H1 (cell line): ENCODE measurements around the gene KCNH5. TPM values are rescaled to one million over a fixed set of nuclear protein-coding genes. Genes with fewer than 3 reads are reported as not detected.

ENCODE experiments used
- CTCF ChIA-PET: fragments of 300-600 bp; sonication (Branson Sonifier 250); formaldehyde crosslinking; loops from one replicate; lab custom pipeline; 2021; ENCODE audit not compliant: partially characterized antibody; lab: Charles Lee
- POLR2A ChIA-PET: fragments of 300-600 bp; sonication (Branson Sonifier 250); formaldehyde crosslinking; loops from one replicate; lab custom pipeline; 2021; ENCODE audit warnings: inconsistent platforms; ENCODE audit not compliant: partially characterized antibody; lab: Charles Lee
- DNase-seq, 2 experiments: peaks; one replicate each; pipeline versions ENCODE4 v3.0.0 to v3.0.0-alpha.2; 2010 to 2022; ENCODE audit warnings: low spot score in 2 of 2, low read depth in 1 of 2, mixed read lengths in 1 of 2
- FAIRE-seq: peaks from 2 replicates; lab custom pipeline; 2011; peaks lifted over from hg19 to GRCh38; lab: Jason Lieb, UNC
- H2AFZ ChIP-seq: 2 replicates; pipeline ENCODE4 v1.8.1; 2012; ENCODE audit warnings: low read length, inconsistent platforms
- H2AK5ac ChIP-seq: 2 replicates; pipeline ENCODE4 v1.6.1; 2013; ENCODE audit warnings: low read depth, low read length
- H2BK120ac ChIP-seq: replicated peaks from 2 replicates; pipeline ENCODE3; 2013; ENCODE audit warnings: low read depth, low read length, inconsistent platforms
- H2BK12ac ChIP-seq: 2 replicates; pipeline ENCODE4 v1.6.1; 2013; ENCODE audit warnings: low read depth, low read length
- H2BK15ac ChIP-seq: 2 replicates; pipeline ENCODE4 v1.6.1; 2013; ENCODE audit warnings: low read length
- H2BK20ac ChIP-seq: 2 replicates; pipeline ENCODE4 v1.6.1; 2013; ENCODE audit warnings: low read length
- H2BK5ac ChIP-seq: 2 replicates; pipeline ENCODE4 v1.6.1; 2013; ENCODE audit warnings: low read depth, low read length
- H3K14ac ChIP-seq: 2 replicates; pipeline ENCODE4 v1.6.1; 2013; ENCODE audit warnings: inconsistent platforms; ENCODE audit not compliant: insufficient read length
- H3K18ac ChIP-seq: 2 replicates; pipeline ENCODE4 v1.6.1; 2013; ENCODE audit warnings: low read length; ENCODE audit errors: extremely low read depth
- H3K23ac ChIP-seq: 2 replicates; pipeline ENCODE4 v1.6.1; 2013; ENCODE audit warnings: inconsistent platforms; ENCODE audit not compliant: insufficient read length
- H3K23me2 ChIP-seq: 2 replicates; pipeline ENCODE4 v1.6.1; 2013; ENCODE audit warnings: low read depth, low read length
- H3K27ac ChIP-seq: 2 replicates; pipeline ENCODE4 v1.6.1; 2011; ENCODE audit warnings: low read depth, low read length, inconsistent platforms
- H3K27me3 ChIP-seq, 4 experiments: replicated peaks in 1 of 4; 1 replicate in 1 of 4; 2 replicates in 3 of 4; pipeline versions ENCODE4 v1.6.1 to v1.8.1; 2011 to 2013; ENCODE audit warnings: low read length in 3 of 4, mild to moderate bottlenecking in 3 of 4, inconsistent platforms in 2 of 4, mixed read lengths in 2 of 4, moderate library complexity in 1 of 4; ENCODE audit not compliant: control insufficient read depth in 3 of 4, insufficient read depth in 3 of 4; ENCODE audit errors: extremely low read depth in 1 of 4
- H3K36me3 ChIP-seq, 4 experiments: 2 replicates each; pipeline versions ENCODE4 v1.6.1 to v1.8.1; 2011 to 2013; ENCODE audit warnings: mild to moderate bottlenecking in 4 of 4, low read length in 3 of 4, moderate library complexity in 2 of 4, control low read depth in 1 of 4, inconsistent platforms in 1 of 4; ENCODE audit not compliant: insufficient read depth in 4 of 4, control insufficient read depth in 2 of 4
- H3K4ac ChIP-seq: replicated peaks from 2 replicates; pipeline ENCODE3; 2013; ENCODE audit warnings: low read length, low read depth, mixed read lengths, inconsistent platforms; ENCODE audit not compliant: insufficient read length
- H3K4me1 ChIP-seq, 4 experiments: replicated peaks in 1 of 4; 1 replicate in 1 of 4; 2 replicates in 3 of 4; pipeline versions ENCODE4 v1.6.1 to v1.8.1; 2011 to 2013; ENCODE audit warnings: low read length in 3 of 4, inconsistent platforms in 2 of 4, mixed read lengths in 1 of 4; ENCODE audit not compliant: insufficient read depth in 4 of 4, control insufficient read depth in 3 of 4
- H3K4me2 ChIP-seq, 2 experiments: 2 replicates each; pipeline versions ENCODE4 v1.6.1 to v1.8.1; 2011 to 2013; ENCODE audit warnings: low read depth in 2 of 2, low read length in 2 of 2, control low read depth in 1 of 2, inconsistent platforms in 1 of 2, mild to moderate bottlenecking in 1 of 2; ENCODE audit not compliant: insufficient read depth in 1 of 2
- H3K4me3 ChIP-seq, 4 experiments: fragments of 200-600, 300-600 bp in 1 of 4; sonication (generic), shearing (Covaris generic), sonication (Bioruptor Twin) in 1 of 4; 2 replicates each; pipeline versions ENCODE4 v1.5.1 to v1.8.1; 2011 to 2016; ENCODE audit warnings: low read length in 4 of 4, low read depth in 3 of 4, control low read depth in 2 of 4, inconsistent platforms in 2 of 4, mild to moderate bottlenecking in 2 of 4, mixed read lengths in 1 of 4, moderate library complexity in 1 of 4; ENCODE audit not compliant: insufficient read depth in 2 of 4; ENCODE audit errors: extremely low read depth in 1 of 4
- H3K56ac ChIP-seq: replicated peaks from 2 replicates; pipeline ENCODE3; 2013; ENCODE audit warnings: low read depth, mild to moderate bottlenecking, mixed read lengths, low read length, inconsistent platforms; ENCODE audit not compliant: insufficient read length
- H3K79me1 ChIP-seq: 2 replicates; pipeline ENCODE4 v1.6.1; 2013; ENCODE audit warnings: low read depth, low read length, control low read depth
- H3K79me2 ChIP-seq, 2 experiments: 2 replicates each; pipeline versions ENCODE4 v1.6.1 to v1.8.1; 2012 to 2013; ENCODE audit warnings: low read length in 2 of 2, mild to moderate bottlenecking in 2 of 2, inconsistent platforms in 1 of 2; ENCODE audit not compliant: insufficient read depth in 2 of 2, control insufficient read depth in 1 of 2
- H3K9ac ChIP-seq, 4 experiments: replicated peaks in 1 of 4; 1 replicate in 1 of 4; 2 replicates in 3 of 4; pipeline versions ENCODE4 v1.6.1 to v1.8.1; 2011 to 2013; ENCODE audit warnings: low read depth in 3 of 4, low read length in 3 of 4, control low read depth in 2 of 4, mild to moderate bottlenecking in 2 of 4, moderate library complexity in 2 of 4, inconsistent platforms in 1 of 4; ENCODE audit errors: extremely low read depth in 1 of 4
- H3K9me3 ChIP-seq, 2 experiments: 2 replicates each; pipeline versions ENCODE4 v1.6.1 to v1.8.1; 2012 to 2013; ENCODE audit warnings: mild to moderate bottlenecking in 2 of 2, moderate library complexity in 2 of 2, control low read depth in 1 of 2, inconsistent platforms in 1 of 2, low read depth in 1 of 2, low read length in 1 of 2, mixed read lengths in 1 of 2; ENCODE audit not compliant: insufficient read depth in 2 of 2
- H4K20me1 ChIP-seq, 2 experiments: replicated peaks in 1 of 2; 2 replicates each; pipeline versions ENCODE3 to v1.8.1; 2011 to 2013; ENCODE audit warnings: inconsistent platforms in 2 of 2, low read length in 2 of 2, mild to moderate bottlenecking in 1 of 2; ENCODE audit not compliant: insufficient read depth in 2 of 2, control insufficient read depth in 1 of 2
- H4K5ac ChIP-seq: 2 replicates; pipeline ENCODE4 v1.6.1; 2013; ENCODE audit warnings: low read length, low read depth, mixed read lengths, inconsistent platforms; ENCODE audit not compliant: insufficient read length
- H4K8ac ChIP-seq: 2 replicates; pipeline ENCODE4 v1.8.0; 2013; ENCODE audit warnings: mild to moderate bottlenecking, moderate library complexity, low read length, inconsistent platforms; ENCODE audit not compliant: insufficient read depth; ENCODE audit errors: extremely low read depth
- H4K91ac ChIP-seq: replicated peaks from 2 replicates; pipeline ENCODE3; 2013; ENCODE audit warnings: low read length, mixed read lengths, inconsistent platforms; ENCODE audit not compliant: insufficient read length
- TBP ChIP-seq: IDR thresholded peaks from 2 replicates; pipeline ENCODE4 v1.6.1; 2011; ENCODE audit warnings: low read depth, low read length, improper control_type of control experiment
- WGBS, 2 experiments: shearing (Covaris generic) in 1 of 2; methylation state at CpG; one replicate each; pipeline versions ENCODE4 v1.1.6 to v1.1.7; 2013 to 2015; ENCODE audit warnings: low lambda C conversion rate in 2 of 2, mixed read lengths in 2 of 2, inconsistent platforms in 1 of 2, low coverage in 1 of 2, missing lambda C conversion rate in 1 of 2; ENCODE audit not compliant: insufficient replicate concordance in 2 of 2, insufficient coverage in 1 of 2, insufficient read length in 1 of 2; ENCODE audit errors: extremely low coverage in 1 of 2, missing lambda C conversion rate in 1 of 2; 5-methylcytosine and 5-hydroxymethylcytosine counted together
- polyA plus RNA-seq, 7 experiments: library from polyadenylated mRNA; depleted of rRNA in 3 of 7; stranded (reverse) in 5 of 7; unstranded in 2 of 7; fragments of >200 nt in 5 of 7; fragments of 200-250 nt in 2 of 7; gene quantifications; 1 replicate in 5 of 7; 2 replicates in 1 of 7; 4 replicates in 1 of 7; pipeline versions ENCODE4 v1.2.1 to v1.2.3, GENCODE V29; 2011 to 2013; ENCODE audit warnings: missing spikeins in 2 of 7, mixed read lengths in 2 of 7
- total RNA-seq: library from RNA; stranded (reverse); fragmentation: NEBNext Ultra II Directional; extraction: Animal tissue kit (Norgen Biotek cat#: 25700); gene quantifications from 2 replicates; pipeline ENCODE4 v1.2.1, GENCODE V29; 2021

KCNH5 gene
- total and polyA plus RNA-seq, 2 of the 8 experiments (the other 6 are each of a cell fraction or from before 2014, with no cell fraction given), result 0.24 to 0.50 TPM

GRCh38 chr14:63032076-63032475, 13.2 kb downstream of the KCNH5 start:
- H2AFZ ChIP-seq, result no peak overlapping the region

More at GRCh38 chr14:63032076-63032475, 13.2 kb downstream of the KCNH5 start:
- Histone ChIP-seq H2BK5ac (no peak overlapping the region), H3K18ac (no peak overlapping the region), H3K56ac (no peak overlapping the region), H3K9me3 (no peaks in the 10 kb centered on the region), H3K23ac (no peak overlapping the region), H3K4me1 (no peaks in the 10 kb centered on the region), H3K27me3 (no peaks in the 10 kb centered on the region; a peak in 1 of 7 replicates), H3K79me2 (no peaks in the 10 kb centered on the region), H3K9ac (no peak overlapping the region), H4K91ac (no peak overlapping the region), H2AK5ac (no peak overlapping the region), H3K4ac (no peak overlapping the region), H4K5ac (no peak overlapping the region), H3K14ac (no peak overlapping the region), H3K4me2 (no peak overlapping the region), H4K20me1 (no peaks in the 10 kb centered on the region), H3K36me3 (no peaks in the 10 kb centered on the region), H2BK15ac (no peak overlapping the region), H3K79me1 (no peaks in the 10 kb centered on the region), H2BK120ac (no peak overlapping the region), H4K8ac (no peak overlapping the region), H3K4me3 (no peak overlapping the region), H3K27ac (no peak overlapping the region), H2BK12ac (no peak overlapping the region; the same call in 1 of the 2 replicates), H2BK20ac (no peak overlapping the region), H3K23me2 (no peaks in the 10 kb centered on the region)
- ChIA-PET CTCF (interaction anchor here (0.6 to 1.3 kb wide), 3 partner anchors 71 to 143 kb away, joined by 3 to 4 read pairs (median 3); no protein-coding TSS in a partner anchor), POLR2A (no interaction called here)
- 91% methylated on average over 8 of the region's 8 CpGs; no CpG with 5 or more reads in 1 of the 2 experiments for whole genome bisulfite sequencing, 2 experiments
- no peak for TF ChIP-seq TBP
- DNase-seq (no peak), FAIRE-seq (no peak)
